Pons (tissue), 1 donor: ENCODE measurements around the gene CDC40.
"Not testable (repeated sequence)": the region's sequence is repeated elsewhere in the genome, so short reads cannot be mapped to it uniquely, and the experiment has no call there.

ENCODE experiments used
- DNase-seq: peaks from one replicate; pipeline ENCODE4 v3.0.0-alpha.2; 2016; ENCODE audit warnings: low spot score

The CDC40 gene

GRCh38 chr6:110271732-110272022 lies 91.5 kb downstream of the CDC40 start:
- DNase-seq, result no peak

GRCh38 chr6:110272781-110273180 lies 92.6 kb downstream of the CDC40 start:
- DNase-seq, result not testable (repeated sequence)

- no peak for DNase-seq
Observed at GRCh38 chr6:110277100-110277665, 97.0 kb downstream of the CDC40 start.
